IMR-90 (cell line): ENCODE data around the gene YAE1. TPM values are rescaled to one million over a fixed set of nuclear protein-coding genes. Genes with fewer than 3 reads are reported as not detected.

Experiments
- ATAC-seq: fragments of 200-7000 bp; cut with Tn5 transposase; 2 replicates; pipeline ENCODE4 v1.9.1; 2020; ENCODE audit warnings: low read depth, mild to moderate bottlenecking, moderate library complexity
- BruUV-seq: library from RNA; stranded (reverse); fragments of 400-500 nt; replicated peaks from 2 replicates; lab custom pipeline; 2021; lab: Mats Ljungman, UMichigan
- CTCF ChIA-PET: fragments of 300-600 bp; formaldehyde crosslinking; extraction: SDS; loops from one replicate; lab custom pipeline; 2021; ENCODE audit warnings: antibody characterized with exemption; lab: Yijun Ruan, JAX
- POLR2A ChIA-PET: fragments of 300-600 bp; sonication (Branson Sonifier 250); formaldehyde crosslinking; loops from one replicate; lab custom pipeline; 2022; ENCODE audit warnings: antibody characterized with exemption; ENCODE audit not compliant: unreplicated experiment; lab: Charles Lee
- DNase-seq: peaks from one replicate; pipeline ENCODE4 v3.0.0; 2013
- H2AFZ ChIP-seq: replicated peaks from 2 replicates; pipeline ENCODE3; 2013; ENCODE audit warnings: low read length, mild to moderate bottlenecking; ENCODE audit not compliant: poor library complexity
- H2AK5ac ChIP-seq: 2 replicates; pipeline ENCODE4 v1.6.1; 2013; ENCODE audit warnings: low read depth, low read length, inconsistent platforms
- H2AK9ac ChIP-seq: replicated peaks from 2 replicates; pipeline ENCODE3; 2013; ENCODE audit warnings: mild to moderate bottlenecking, low read depth, low read length, moderate library complexity; ENCODE audit not compliant: poor library complexity
- H2BK120ac ChIP-seq: 2 replicates; pipeline ENCODE4 v1.6.1; 2013; ENCODE audit warnings: low read depth, low read length, inconsistent platforms
- H2BK15ac ChIP-seq: 3 replicates; pipeline ENCODE4 v1.6.1; 2013; ENCODE audit warnings: low read depth, low read length, inconsistent platforms
- H2BK20ac ChIP-seq: 2 replicates; pipeline ENCODE4 v1.6.1; 2013; ENCODE audit warnings: low read depth, mild to moderate bottlenecking, inconsistent platforms, low read length, moderate library complexity
- H2BK5ac ChIP-seq: 2 replicates; pipeline ENCODE4 v1.6.1; 2013; ENCODE audit warnings: mild to moderate bottlenecking, low read depth, low read length, inconsistent platforms; ENCODE audit not compliant: poor library complexity, severe bottlenecking
- H3K14ac ChIP-seq: replicated peaks from 2 replicates; pipeline ENCODE4 v1.6.1; 2013; ENCODE audit warnings: low read depth, low read length, inconsistent platforms
- H3K18ac ChIP-seq: 2 replicates; pipeline ENCODE4 v1.6.1; 2013; ENCODE audit warnings: low read depth, low read length, control low read depth
- H3K23ac ChIP-seq: 2 replicates; pipeline ENCODE4 v1.6.1; 2013; ENCODE audit warnings: low read depth, low read length, inconsistent platforms
- H3K27ac ChIP-seq: 2 replicates; pipeline ENCODE4 v1.5.1; 2013; ENCODE audit warnings: mild to moderate bottlenecking, control low read depth, low read length; ENCODE audit not compliant: insufficient read depth
- H3K27me3 ChIP-seq: 2 replicates; pipeline ENCODE4 v1.6.1; 2013; ENCODE audit warnings: low read length; ENCODE audit not compliant: control insufficient read depth, insufficient read depth
- H3K36me3 ChIP-seq: 2 replicates; pipeline ENCODE4 v1.6.1; 2013; ENCODE audit warnings: low read length, mixed read lengths; ENCODE audit not compliant: control insufficient read depth, insufficient read depth
- H3K4ac ChIP-seq: 2 replicates; pipeline ENCODE4 v1.6.1; 2013; ENCODE audit warnings: low read depth, low read length, inconsistent platforms
- H3K4me1 ChIP-seq: 2 replicates; pipeline ENCODE4 v1.6.1; 2013; ENCODE audit warnings: low read length, mixed read lengths; ENCODE audit not compliant: control insufficient read depth, insufficient read depth
- H3K4me2 ChIP-seq: 2 replicates; pipeline ENCODE4 v1.6.1; 2013; ENCODE audit warnings: low read depth, mild to moderate bottlenecking, control low read depth, low read length, moderate library complexity
- H3K4me3 ChIP-seq: 2 replicates; pipeline ENCODE4 v1.5.1; 2013; ENCODE audit warnings: low read depth, mild to moderate bottlenecking, control low read depth, low read length, moderate library complexity; ENCODE audit not compliant: insufficient read depth
- H3K56ac ChIP-seq: 2 replicates; pipeline ENCODE4 v1.6.1; 2013; ENCODE audit warnings: low read length, inconsistent platforms; ENCODE audit not compliant: insufficient read depth; ENCODE audit errors: extremely low read depth
- H3K79me1 ChIP-seq, 2 experiments: 2 replicates each; pipeline ENCODE4 v1.6.1; 2013; ENCODE audit warnings: low read length in 2 of 2, inconsistent platforms in 1 of 2, low read depth in 1 of 2
- H3K9ac ChIP-seq: 2 replicates; pipeline ENCODE4 v1.6.1; 2013; ENCODE audit warnings: low read depth, low read length, control low read depth
- H3K9me1 ChIP-seq: 2 replicates; pipeline ENCODE4 v1.6.1; 2013; ENCODE audit warnings: low read length, inconsistent platforms; ENCODE audit not compliant: insufficient read depth
- H3K9me3 ChIP-seq: 2 replicates; pipeline ENCODE4 v1.6.1; 2013; ENCODE audit warnings: low read length; ENCODE audit not compliant: control insufficient read depth, insufficient read depth
- H4K20me1 ChIP-seq: 2 replicates; pipeline ENCODE4 v1.6.1; 2013; ENCODE audit warnings: low read length, inconsistent platforms; ENCODE audit not compliant: insufficient read depth
- H4K5ac ChIP-seq: 2 replicates; pipeline ENCODE4 v1.6.1; 2013; ENCODE audit warnings: mild to moderate bottlenecking, low read depth, low read length, control low read depth
- H4K8ac ChIP-seq, 2 experiments: 2 replicates each; pipeline ENCODE4 v1.6.1; 2013; ENCODE audit warnings: low read depth in 2 of 2, low read length in 2 of 2, control low read depth in 1 of 2, inconsistent platforms in 1 of 2
- H4K91ac ChIP-seq: 2 replicates; pipeline ENCODE4 v1.6.1; 2013; ENCODE audit warnings: low read depth, low read length, inconsistent platforms; ENCODE audit not compliant: insufficient read depth
- CEBPB ChIP-seq: IDR thresholded peaks from 2 replicates; pipeline ENCODE4 v1.6.1; 2012; ENCODE audit warnings: low read depth, low read length, improper control_type of control experiment
- FOS ChIP-seq: fragments of 150-350 bp; IDR thresholded peaks from 2 replicates; pipeline ENCODE4 v1.6.1; 2016; ENCODE audit warnings: low read depth, low read length
- MAFK ChIP-seq: IDR thresholded peaks from 2 replicates; pipeline ENCODE4 v1.6.1; 2012; ENCODE audit warnings: low read depth, low read length, improper control_type of control experiment
- MAZ ChIP-seq: IDR thresholded peaks from 2 replicates; pipeline ENCODE4 v1.6.1; 2012; ENCODE audit warnings: low read depth, mild to moderate bottlenecking, low read length, improper control_type of control experiment, moderate library complexity, borderline replicate concordance
- MXI1 ChIP-seq: IDR thresholded peaks from 2 replicates; pipeline ENCODE4 v1.6.1; 2012; ENCODE audit warnings: low read depth, mild to moderate bottlenecking, low read length, moderate library complexity, borderline replicate concordance
- NFE2L2 ChIP-seq: fragments of 150-350 bp; IDR thresholded peaks from 2 replicates; pipeline ENCODE4 v1.6.1; 2016; ENCODE audit warnings: low read depth, mild to moderate bottlenecking, low read length
- RAD21 ChIP-seq: IDR thresholded peaks from 2 replicates; pipeline ENCODE4 v1.6.1; 2012; ENCODE audit warnings: low read length, improper control_type of control experiment
- RCOR1 ChIP-seq: IDR thresholded peaks from 2 replicates; pipeline ENCODE4 v1.6.1; 2012; ENCODE audit warnings: mild to moderate bottlenecking, low read length, improper control_type of control experiment; ENCODE audit not compliant: insufficient replicate concordance
- RFX5 ChIP-seq: IDR thresholded peaks from 2 replicates; pipeline ENCODE4 v1.8.0; 2012; ENCODE audit warnings: low read depth, mild to moderate bottlenecking, low read length, moderate library complexity
- SMC3 ChIP-seq: fragments of 150-350 bp; IDR thresholded peaks from 2 replicates; pipeline ENCODE4 v1.6.1; 2016; ENCODE audit warnings: low read depth, mild to moderate bottlenecking, antibody characterized with exemption, low read length, moderate library complexity
- dilution Hi-C: fragments of 300-500 bp; cut with HindIII; formaldehyde crosslinking; loops from one replicate; pipeline ENCODE4 v1.14.3; 2018; ENCODE audit warnings: low sequenced_read_pairs; ENCODE audit not compliant: unreplicated experiment
- in situ Hi-C: fragments of 300-500 bp; cut with MboI; formaldehyde crosslinking; loops from 3 replicates; pipeline ENCODE4 v1.14.3; 2019; ENCODE audit warnings: low sequenced_read_pairs, inconsistent platforms, mixed read lengths
- intact Hi-C: fragments of 100-400 bp; cut with micrococcal nuclease; formaldehyde crosslinking; loops from 2 replicates; pipeline ENCODE4 v1.10.0; 2022
- polyA plus RNA-seq, 3 experiments: library from polyadenylated mRNA; depleted of rRNA; stranded (reverse); fragments of >200 nt; gene quantifications; 2 replicates each; pipeline ENCODE4 v1.2.3, GENCODE V29; 2012; ENCODE audit warnings: low replicate concordance in 1 of 3
- total RNA-seq: library from RNA; depleted of rRNA; stranded (reverse); fragments of >200 nt; gene quantifications from 2 replicates; pipeline ENCODE4 v1.2.3, GENCODE V29; 2012
- TF ChIP-seq, protein P1 (sequence below): conservative IDR thresholded peaks from 2 replicates; pipeline ENCODE4 v1.5.1; 2012; ENCODE audit warnings: mild to moderate bottlenecking, low read depth, low read length, improper control_type of control experiment
- TF ChIP-seq, protein P2 (sequence below): fragments of 150-350 bp; IDR thresholded peaks from 2 replicates; pipeline ENCODE4 v1.6.1; 2016; ENCODE audit warnings: low read depth, mild to moderate bottlenecking, low read length, moderate library complexity, borderline replicate concordance
- TF ChIP-seq, protein P3 (sequence below): fragments of 150-350 bp; IDR thresholded peaks from 2 replicates; pipeline ENCODE4 v1.6.1; 2017; ENCODE audit warnings: mild to moderate bottlenecking, antibody characterized with exemption, low read length, low read depth

The YAE1 gene
- total and polyA plus RNA-seq, 2 of the 4 experiments (the other 2 are of a cell fraction) = 28.6 to 36.7 TPM

GRCh38 chr7:39528849-39529248 is 37.4 kb upstream of the YAE1 start:
- POLR2A ChIA-PET = no interaction called here
- dilution Hi-C loops (no loop called here), intact Hi-C loops (no loop called here), in situ Hi-C loops (no loop called here)
- no peak overlapping the region for H2AFZ ChIP-seq
- no peak overlapping the region for H2AK9ac ChIP-seq
- H4K8ac ChIP-seq = no peak overlapping the region
- no peaks in the 10 kb centered on the region for H3K36me3 ChIP-seq
- no peak overlapping the region for H3K56ac ChIP-seq
- no peak for ATAC-seq
- no peak overlapping the region for H3K4me2 ChIP-seq
- no peaks in the 10 kb centered on the region for H3K9me3 ChIP-seq
- H2BK15ac ChIP-seq = no peak overlapping the region
- H3K4me1 ChIP-seq = no peaks in the 10 kb centered on the region
- no peak overlapping the region for H3K27ac ChIP-seq
- H3K27me3 ChIP-seq = peaks cover 9% of the 10 kb centered on the region
- no peak overlapping the region for H3K4ac ChIP-seq
- no peak overlapping the region for H2BK120ac ChIP-seq
- no peak overlapping the region for H2BK5ac ChIP-seq
- H3K18ac ChIP-seq = no peak overlapping the region
- H2AK5ac ChIP-seq = no peak overlapping the region
- no peak overlapping the region for H4K91ac ChIP-seq
- no peak overlapping the region for H4K5ac ChIP-seq
- H4K20me1 ChIP-seq = no peaks in the 10 kb centered on the region
- H3K9me1 ChIP-seq = no peaks in the 10 kb centered on the region
- no peak for DNase-seq
- TF ChIP-seq MAFK (no peak), SMC3 (no peak), MXI1 (no peak), RFX5 (no peak), FOS (no peak), RCOR1 (no peak), NFE2L2 (no peak), MAZ (no peak), CEBPB (no peak), RAD21 (no peak)
- TF ChIP-seq, protein P1, sequence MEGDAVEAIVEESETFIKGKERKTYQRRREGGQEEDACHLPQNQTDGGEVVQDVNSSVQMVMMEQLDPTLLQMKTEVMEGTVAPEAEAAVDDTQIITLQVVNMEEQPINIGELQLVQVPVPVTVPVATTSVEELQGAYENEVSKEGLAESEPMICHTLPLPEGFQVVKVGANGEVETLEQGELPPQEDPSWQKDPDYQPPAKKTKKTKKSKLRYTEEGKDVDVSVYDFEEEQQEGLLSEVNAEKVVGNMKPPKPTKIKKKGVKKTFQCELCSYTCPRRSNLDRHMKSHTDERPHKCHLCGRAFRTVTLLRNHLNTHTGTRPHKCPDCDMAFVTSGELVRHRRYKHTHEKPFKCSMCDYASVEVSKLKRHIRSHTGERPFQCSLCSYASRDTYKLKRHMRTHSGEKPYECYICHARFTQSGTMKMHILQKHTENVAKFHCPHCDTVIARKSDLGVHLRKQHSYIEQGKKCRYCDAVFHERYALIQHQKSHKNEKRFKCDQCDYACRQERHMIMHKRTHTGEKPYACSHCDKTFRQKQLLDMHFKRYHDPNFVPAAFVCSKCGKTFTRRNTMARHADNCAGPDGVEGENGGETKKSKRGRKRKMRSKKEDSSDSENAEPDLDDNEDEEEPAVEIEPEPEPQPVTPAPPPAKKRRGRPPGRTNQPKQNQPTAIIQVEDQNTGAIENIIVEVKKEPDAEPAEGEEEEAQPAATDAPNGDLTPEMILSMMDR = no peak
- TF ChIP-seq, protein P2, sequence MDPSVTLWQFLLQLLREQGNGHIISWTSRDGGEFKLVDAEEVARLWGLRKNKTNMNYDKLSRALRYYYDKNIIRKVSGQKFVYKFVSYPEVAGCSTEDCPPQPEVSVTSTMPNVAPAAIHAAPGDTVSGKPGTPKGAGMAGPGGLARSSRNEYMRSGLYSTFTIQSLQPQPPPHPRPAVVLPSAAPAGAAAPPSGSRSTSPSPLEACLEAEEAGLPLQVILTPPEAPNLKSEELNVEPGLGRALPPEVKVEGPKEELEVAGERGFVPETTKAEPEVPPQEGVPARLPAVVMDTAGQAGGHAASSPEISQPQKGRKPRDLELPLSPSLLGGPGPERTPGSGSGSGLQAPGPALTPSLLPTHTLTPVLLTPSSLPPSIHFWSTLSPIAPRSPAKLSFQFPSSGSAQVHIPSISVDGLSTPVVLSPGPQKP = no peak
- TF ChIP-seq, protein P3, sequence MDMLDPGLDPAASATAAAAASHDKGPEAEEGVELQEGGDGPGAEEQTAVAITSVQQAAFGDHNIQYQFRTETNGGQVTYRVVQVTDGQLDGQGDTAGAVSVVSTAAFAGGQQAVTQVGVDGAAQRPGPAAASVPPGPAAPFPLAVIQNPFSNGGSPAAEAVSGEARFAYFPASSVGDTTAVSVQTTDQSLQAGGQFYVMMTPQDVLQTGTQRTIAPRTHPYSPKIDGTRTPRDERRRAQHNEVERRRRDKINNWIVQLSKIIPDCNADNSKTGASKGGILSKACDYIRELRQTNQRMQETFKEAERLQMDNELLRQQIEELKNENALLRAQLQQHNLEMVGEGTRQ = no peak
- H3K4me3 ChIP-seq = no peak overlapping the region
- no peak overlapping the region for H2BK20ac ChIP-seq
- H3K79me1 ChIP-seq = no peaks in the 10 kb centered on the region
- CTCF ChIA-PET = no interaction called here
- H3K9ac ChIP-seq = no peak overlapping the region
- no peak overlapping the region for H3K14ac ChIP-seq
- no TSS peak for BruUV-seq
- H3K23ac ChIP-seq = no peak overlapping the region
